Esophagus muscularis mucosa (tissue), 4 donors: ENCODE data around the gene DMAC2. TPM values are rescaled to one million over a fixed set of nuclear protein-coding genes. Genes with fewer than 3 reads are reported as not detected.

ENCODE experiments used
- DNase-seq: peaks from one replicate; pipeline ENCODE4 v3.0.0-alpha.2; 2017; ENCODE audit errors: extremely low spot score
- H3K27ac ChIP-seq, 4 donors: fragments of 200-600 bp; sonication (generic); replicated peaks in 1 of 4; 1 replicate in 3 of 4; 2 replicates in 1 of 4; pipeline ENCODE4 v1.5.1; 2016 to 2019; ENCODE audit warnings: mild to moderate bottlenecking in 1 of 4
- H3K27me3 ChIP-seq, 4 donors: fragments of 200-600 bp; sonication (generic); one replicate each; pipeline versions ENCODE4 v1.5.1 to v1.6.0; 2016 to 2019
- H3K36me3 ChIP-seq, 4 donors: fragments of 200-600 bp; sonication (generic); one replicate each; pipeline ENCODE4 v1.5.1; 2016 to 2019
- H3K4me1 ChIP-seq, 4 donors: fragments of 200-600 bp; sonication (generic); one replicate each; pipeline ENCODE4 v1.5.1; 2016 to 2019
- H3K4me3 ChIP-seq, 4 donors: fragments of 200-600 bp; sonication (generic); 1 replicate in 2 of 4; 2 replicates in 2 of 4; pipeline ENCODE4 v1.5.1; 2016 to 2019; ENCODE audit warnings: mild to moderate bottlenecking in 4 of 4, moderate library complexity in 1 of 4
- H3K9me3 ChIP-seq, 4 donors: fragments of 200-600 bp; sonication (generic); 1 replicate in 3 of 4; 2 replicates in 1 of 4; pipeline ENCODE4 v1.5.1; 2016 to 2019
- CTCF ChIP-seq, 3 experiments: fragments of 200-600 bp in 2 of 3; fragments of 450-650 bp in 1 of 3; sonication (generic) in 2 of 3; IDR thresholded peaks; one replicate each; pipeline ENCODE4 v1.5.1; 2017 to 2019; ENCODE audit warnings: antibody characterized with exemption in 3 of 3, mild to moderate bottlenecking in 2 of 3, moderate library complexity in 1 of 3
- EP300 ChIP-seq: sonication (generic); formaldehyde crosslinking; IDR thresholded peaks from one replicate; pipeline ENCODE4 v1.6.1; 2017; ENCODE audit warnings: antibody characterized with exemption
- POLR2A ChIP-seq: fragments of 450-650 bp; IDR thresholded peaks from one replicate; pipeline ENCODE4 v1.6.1; 2017; ENCODE audit warnings: antibody characterized with exemption, moderate library complexity, mild to moderate bottlenecking, low read depth
- POLR2AphosphoS5 ChIP-seq, 2 donors: sonication (generic); formaldehyde crosslinking; IDR thresholded peaks; one replicate each; pipeline ENCODE4 v1.6.1; 2017; ENCODE audit warnings: antibody characterized with exemption in 2 of 2
- whole genome bisulfite sequencing: methylation state at CpG from one replicate; pipeline ENCODE4 v1.1.5; 2018; 5-methylcytosine and 5-hydroxymethylcytosine counted together
- intact Hi-C: fragments of 100-400 bp; cut with DNase I; formaldehyde crosslinking; loops from one replicate; pipeline ENCODE4 v1.15.1; 2023
- total RNA-seq, 4 donors: library from RNA; depleted of rRNA; stranded (reverse); fragments of >200 nt; gene quantifications; one replicate each; pipeline versions ENCODE4 v1.1.0 to v1.2.1, GENCODE V29; 2016

The DMAC2 gene
- total RNA-seq, 4 donors from 2014 or later: 41.9 to 70.6 (median 61.2) TPM

- H3K9me3 ChIP-seq: no peaks in the 10 kb centered on the region
- H3K36me3 ChIP-seq: peaks cover 54 to 99% (median 88%) of the 10 kb centered on the region in 4 donors
- TF ChIP-seq CTCF (IDR thresholded peaks at IDR 0.05) (no peak), EP300 (no peak), POLR2A (no peak), POLR2AphosphoS5 (IDR thresholded peaks at IDR 0.05) (no peak)
- no peaks in the 10 kb centered on the region for H3K27me3 ChIP-seq
- peaks cover 0 to 9% (median 8%) of the 10 kb centered on the region in 4 donors for H3K4me1 ChIP-seq
- H3K4me3 ChIP-seq: no peak overlapping the region
- H3K27ac ChIP-seq: no peak overlapping the region
- WGBS: 90% methylated on average over 12 of the region's 12 CpGs
- no peak for DNase-seq
- intact Hi-C loops: no loop called here
These were observed 23.5 kb downstream of the DMAC2 start for GRCh38 chr19:41416194-41416674.

GRCh38 chr19:41415154-41415571, 24.5 kb downstream of the DMAC2 start:
- H3K36me3 ChIP-seq: peaks cover 56 to 98% (median 86%) of the 10 kb centered on the region in 4 donors
- no peaks in the 10 kb centered on the region for H3K9me3 ChIP-seq
- H3K27ac ChIP-seq: no peak overlapping the region
- H3K4me1 ChIP-seq: peaks cover 7 to 20% (median 18%) of the 10 kb centered on the region in 4 donors
- no peak for TF ChIP-seq EP300
- TF ChIP-seq CTCF (IDR thresholded peaks at IDR 0.05): no peak
- no peak for TF ChIP-seq POLR2AphosphoS5 (IDR thresholded peaks at IDR 0.05)
- TF ChIP-seq POLR2A: no peak
- no peak for DNase-seq
- WGBS: no CpG with 5 or more reads among the region's 9 CpGs
- no peaks in the 10 kb centered on the region for H3K27me3 ChIP-seq
- intact Hi-C loops: no loop called here
- no peak overlapping the region for H3K4me3 ChIP-seq

GRCh38 chr19:41414461-41414860, 25.3 kb downstream of the DMAC2 start:
- Histone ChIP-seq H3K27me3 (no peaks in the 10 kb centered on the region), H3K36me3 (peaks cover 49 to 91% (median 79%) of the 10 kb centered on the region in 4 donors), H3K4me1 (peaks cover 14 to 26% (median 25%) of the 10 kb centered on the region in 4 donors), H3K4me3 (no peak overlapping the region), H3K27ac (no peak overlapping the region), H3K9me3 (no peaks in the 10 kb centered on the region)
- TF ChIP-seq POLR2A (no peak), EP300 (no peak), POLR2AphosphoS5 (IDR thresholded peaks at IDR 0.05) (no peak), CTCF (IDR thresholded peaks at IDR 0.05) (no peak)
- 87% methylated on average over 9 of the region's 9 CpGs for WGBS
- intact Hi-C loops: no loop called here
- no peak for DNase-seq

GRCh38 chr19:41413947-41414346, 25.8 kb downstream of the DMAC2 start:
- no peaks in the 10 kb centered on the region for H3K27me3 ChIP-seq
- TF ChIP-seq EP300 (no peak), POLR2A (no peak)
- H3K9me3 ChIP-seq: no peaks in the 10 kb centered on the region
- no peak overlapping the region for H3K4me3 ChIP-seq
- H3K36me3 ChIP-seq: peaks cover 44 to 85% (median 74%) of the 10 kb centered on the region in 4 donors
- H3K4me1 ChIP-seq: peaks cover 19 to 31% (median 30%) of the 10 kb centered on the region in 4 donors
- WGBS: 90% methylated on average over 9 of the region's 10 CpGs
- intact Hi-C loops: no loop called here
- no peak overlapping the region for H3K27ac ChIP-seq
- no peak for DNase-seq

- 93% methylated on average over 5 of the region's 5 CpGs for WGBS
- intact Hi-C loops: no loop called here
- no peak for TF ChIP-seq POLR2AphosphoS5 (IDR thresholded peaks at IDR 0.05)
- no peak for TF ChIP-seq CTCF (IDR thresholded peaks at IDR 0.05)
- no peak for TF ChIP-seq POLR2A
- no peak for TF ChIP-seq EP300
These were observed 26.8 kb downstream of the DMAC2 start for GRCh38 chr19:41412953-41413352.

More at GRCh38 chr19:41412953-41413352, 26.8 kb downstream of the DMAC2 start:
- Histone ChIP-seq H3K36me3 (peaks cover 37 to 76% (median 64%) of the 10 kb centered on the region in 4 donors), H3K9me3 (no peaks in the 10 kb centered on the region), H3K27me3 (no peaks in the 10 kb centered on the region), H3K27ac (no peak overlapping the region), H3K4me3 (no peak overlapping the region), H3K4me1 (peaks cover 29 to 40% (median 36%) of the 10 kb centered on the region in 4 donors)
- no peak for DNase-seq
